WI38 (cell line): ENCODE measurements around the gene CEP63.

Source experiments
- H3K4me3 ChIP-seq: 2 replicates; pipeline ENCODE4 v1.5.1; 2011; ENCODE audit warnings: low read depth, mild to moderate bottlenecking, control low read depth, low read length
- TF ChIP-seq, protein P1 (sequence below): IDR thresholded peaks from 2 replicates; pipeline ENCODE4 v1.5.1; 2012; ENCODE audit warnings: low read depth, mild to moderate bottlenecking, control low read depth, low read length

CEP63 gene

GRCh38 chr3:134487406-134487805, 1.5 kb downstream of the CEP63 start:
- TF ChIP-seq, protein P1, sequence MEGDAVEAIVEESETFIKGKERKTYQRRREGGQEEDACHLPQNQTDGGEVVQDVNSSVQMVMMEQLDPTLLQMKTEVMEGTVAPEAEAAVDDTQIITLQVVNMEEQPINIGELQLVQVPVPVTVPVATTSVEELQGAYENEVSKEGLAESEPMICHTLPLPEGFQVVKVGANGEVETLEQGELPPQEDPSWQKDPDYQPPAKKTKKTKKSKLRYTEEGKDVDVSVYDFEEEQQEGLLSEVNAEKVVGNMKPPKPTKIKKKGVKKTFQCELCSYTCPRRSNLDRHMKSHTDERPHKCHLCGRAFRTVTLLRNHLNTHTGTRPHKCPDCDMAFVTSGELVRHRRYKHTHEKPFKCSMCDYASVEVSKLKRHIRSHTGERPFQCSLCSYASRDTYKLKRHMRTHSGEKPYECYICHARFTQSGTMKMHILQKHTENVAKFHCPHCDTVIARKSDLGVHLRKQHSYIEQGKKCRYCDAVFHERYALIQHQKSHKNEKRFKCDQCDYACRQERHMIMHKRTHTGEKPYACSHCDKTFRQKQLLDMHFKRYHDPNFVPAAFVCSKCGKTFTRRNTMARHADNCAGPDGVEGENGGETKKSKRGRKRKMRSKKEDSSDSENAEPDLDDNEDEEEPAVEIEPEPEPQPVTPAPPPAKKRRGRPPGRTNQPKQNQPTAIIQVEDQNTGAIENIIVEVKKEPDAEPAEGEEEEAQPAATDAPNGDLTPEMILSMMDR: no peak
- peak overlapping the region; percentile 75 for H3K4me3 ChIP-seq

GRCh38 chr3:134494495-134494894, 8.6 kb downstream of the CEP63 start:
- no peak overlapping the region for H3K4me3 ChIP-seq
- TF ChIP-seq, protein P1: no peak

DNA sequence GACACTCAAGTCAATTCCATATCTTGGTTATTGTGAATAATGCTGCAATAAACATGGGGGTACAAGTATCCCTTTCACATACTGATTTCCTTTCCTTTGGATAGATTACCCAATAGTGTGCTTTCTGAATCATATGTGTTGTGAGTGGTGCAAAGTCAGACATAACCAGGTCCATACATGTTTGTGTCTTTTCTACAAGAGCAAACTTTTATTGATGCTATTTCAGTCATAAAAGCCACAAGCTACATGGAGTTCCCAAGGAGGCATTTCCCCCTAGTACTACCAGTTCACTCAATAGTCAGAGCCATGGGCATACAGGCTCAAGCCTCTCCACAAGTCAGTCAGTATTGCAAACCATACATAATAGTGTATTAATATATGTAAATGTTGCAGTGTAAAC, 10.1 kb downstream of the CEP63 start:
- TF ChIP-seq, protein P1: no peak

GRCh38 chr3:134496471-134497071, 10.7 kb downstream of the CEP63 start:
- no peak overlapping the region for H3K4me3 ChIP-seq
- TF ChIP-seq, protein P1: no peak

More for the DNA sequence above, 10.1 kb downstream of the CEP63 start:
- H3K4me3 ChIP-seq: no peak overlapping the region

- TF ChIP-seq, protein P1: no peak
- H3K4me3 ChIP-seq: no peak overlapping the region
Measured at GRCh38 chr3:134503266-134503665, 17.4 kb downstream of the CEP63 start.

DNA sequence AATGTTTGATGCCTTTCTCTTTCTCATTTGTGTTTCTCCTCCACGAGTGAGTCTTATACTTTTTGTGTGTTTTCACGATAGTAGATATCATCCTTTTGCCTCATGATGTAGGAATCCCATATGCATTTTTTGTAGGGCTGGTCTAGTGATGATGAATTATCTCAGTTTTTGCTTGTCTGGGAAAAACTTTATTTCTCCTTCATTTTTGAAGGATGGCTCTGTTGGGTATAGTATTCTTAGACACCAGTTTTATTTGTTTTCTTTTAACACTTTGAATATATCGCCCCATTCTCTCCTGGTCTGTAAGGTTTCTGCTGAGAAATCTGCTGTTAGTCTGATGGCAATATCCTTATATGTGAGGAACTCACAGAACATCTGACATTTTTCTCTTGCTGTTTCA, 18.3 kb downstream of the CEP63 start:
- TF ChIP-seq, protein P1: no peak
- H3K4me3 ChIP-seq: no peak overlapping the region

GRCh38 chr3:134505485-134505884, 19.6 kb downstream of the CEP63 start:
- TF ChIP-seq, protein P1: no peak

More at GRCh38 chr3:134505485-134505884, 19.6 kb downstream of the CEP63 start:
- no peak overlapping the region for H3K4me3 ChIP-seq
